ENCODE measurements around the gene CIC. TPM values are rescaled to one million over a fixed set of nuclear protein-coding genes. Genes with fewer than 3 reads are reported as not detected.

The CIC gene
- total RNA-seq, 1 experiment from 2014 or later = 67.9 TPM

- ChIA-PET CTCF (interaction anchor here (0.6 to 4.4 kb wide), 8 partner anchors 9 to 49 kb away, joined by 3 to 44 read pairs (median 4); no protein-coding TSS in a partner anchor), POLR2A (interaction anchor here (0.7 kb wide), 1 partner anchor 52 kb away, joined by 3 read pairs; no protein-coding TSS in a partner anchor)
- Mint-ChIP-seq H3K27me3 (ENCODE audit: insufficient read depth, unreplicated experiment) (no peaks in the 10 kb centered on the region), H3K27ac (ENCODE audit: low read depth, unreplicated experiment) (no peak overlapping the region), H3K36me3 (ENCODE audit: insufficient read depth, unreplicated experiment) (peaks cover 55% of the 10 kb centered on the region), H3K9me3 (ENCODE audit: unreplicated experiment) (no peaks in the 10 kb centered on the region), H3K4me1 (ENCODE audit: insufficient read depth, unreplicated experiment) (peaks cover 6% of the 10 kb centered on the region), H3K4me3 (ENCODE audit: unreplicated experiment) (no peak overlapping the region)
- no TSS peak for BruUV-seq (replicated peaks)
- DNase-seq (ENCODE audit: unreplicated experiment) = no peak
- no peak for TF ChIP-seq CTCF (IDR thresholded peaks at IDR 0.05; ENCODE audit: unreplicated experiment)
- intact Hi-C loops (cut with micrococcal nuclease) = loop anchor here (5.0 kb wide), 1 partner anchor 52 kb away; the partner anchor contains the start of gene GSK3A
Observed at GRCh38 chr19:42294471-42295137, 25.6 kb downstream of the CIC start.

GRCh38 chr19:42295342-42295741 lies 26.3 kb downstream of the CIC start:
- ChIA-PET CTCF (interaction anchor here (0.6 to 4.4 kb wide), 15 partner anchors 8 to 202 kb away, joined by 3 to 44 read pairs (median 4); partner anchors contain the start of gene ERF), POLR2A (interaction anchor here (0.7 kb wide), 2 partner anchors 48 to 52 kb away, joined by 3 read pairs; no protein-coding TSS in a partner anchor)
- H3K4me3 Mint-ChIP-seq (ENCODE audit: unreplicated experiment) = no peak overlapping the region
- no peaks in the 10 kb centered on the region for H3K9me3 Mint-ChIP-seq (ENCODE audit: unreplicated experiment)
- H3K27me3 Mint-ChIP-seq (ENCODE audit: insufficient read depth, unreplicated experiment) = no peaks in the 10 kb centered on the region
- peaks cover 6% of the 10 kb centered on the region for H3K4me1 Mint-ChIP-seq (ENCODE audit: insufficient read depth, unreplicated experiment)
- intact Hi-C loops (cut with micrococcal nuclease) = loop anchor here (5.0 kb wide), 1 partner anchor 53 kb away; the partner anchor contains the start of gene GSK3A
- H3K36me3 Mint-ChIP-seq (ENCODE audit: insufficient read depth, unreplicated experiment) = peaks cover 48% of the 10 kb centered on the region
- BruUV-seq (replicated peaks) = TSS peak; percentile 23
- no peak for TF ChIP-seq CTCF (IDR thresholded peaks at IDR 0.05; ENCODE audit: unreplicated experiment)
- H3K27ac Mint-ChIP-seq (ENCODE audit: low read depth, unreplicated experiment) = no peak overlapping the region
- no peak for DNase-seq (ENCODE audit: unreplicated experiment)

GRCh38 chr19:42295831-42296525 lies 26.9 kb downstream of the CIC start:
- H3K27ac Mint-ChIP-seq (ENCODE audit: low read depth, unreplicated experiment) = no peak overlapping the region
- peak; percentile 76 for DNase-seq (ENCODE audit: unreplicated experiment)
- H3K27me3 Mint-ChIP-seq (ENCODE audit: insufficient read depth, unreplicated experiment) = no peaks in the 10 kb centered on the region
- ChIA-PET CTCF (interaction anchor here (0.6 to 4.4 kb wide), 27 partner anchors 8 to 203 kb away, joined by 3 to 44 read pairs (median 4); partner anchors contain the start of genes ERF and POU2F2), POLR2A (interaction anchor here (0.7 to 1.8 kb wide), 4 partner anchors 13 to 1461 kb away, joined by 3 to 4 read pairs (median 3); no protein-coding TSS in a partner anchor)
- no peak overlapping the region for H3K4me3 Mint-ChIP-seq (ENCODE audit: unreplicated experiment)
- H3K9me3 Mint-ChIP-seq (ENCODE audit: unreplicated experiment) = no peaks in the 10 kb centered on the region
- peak; percentile 93 for TF ChIP-seq CTCF (IDR thresholded peaks at IDR 0.05; ENCODE audit: unreplicated experiment)
- BruUV-seq (replicated peaks) = no TSS peak
- H3K4me1 Mint-ChIP-seq (ENCODE audit: insufficient read depth, unreplicated experiment) = peaks cover 6% of the 10 kb centered on the region
- intact Hi-C loops (cut with micrococcal nuclease) = loop anchor here (1.0 to 5.0 kb wide), 2 partner anchors 54 to 163 kb away; partner anchors contain the start of gene GSK3A
- peaks cover 47% of the 10 kb centered on the region for H3K36me3 Mint-ChIP-seq (ENCODE audit: insufficient read depth, unreplicated experiment)

GRCh38 chr19:42297039-42297438 lies 28.0 kb downstream of the CIC start:
- no TSS peak for BruUV-seq (replicated peaks)
- no peak for TF ChIP-seq CTCF (IDR thresholded peaks at IDR 0.05; ENCODE audit: unreplicated experiment)
- no peak overlapping the region for H3K4me3 Mint-ChIP-seq (ENCODE audit: unreplicated experiment)
- intact Hi-C loops (cut with micrococcal nuclease) = loop anchor here (5.0 kb wide), 1 partner anchor 55 kb away; the partner anchor contains the start of gene GSK3A
- no peak for DNase-seq (ENCODE audit: unreplicated experiment)
- H3K36me3 Mint-ChIP-seq (ENCODE audit: insufficient read depth, unreplicated experiment) = peaks cover 37% of the 10 kb centered on the region
- H3K27me3 Mint-ChIP-seq (ENCODE audit: insufficient read depth, unreplicated experiment) = no peaks in the 10 kb centered on the region
- POLR2A ChIA-PET = interaction anchor here (0.6 to 1.8 kb wide), 4 partner anchors 8 to 1460 kb away, joined by 3 to 4 read pairs (median 4); no protein-coding TSS in a partner anchor
- H3K9me3 Mint-ChIP-seq (ENCODE audit: unreplicated experiment) = no peaks in the 10 kb centered on the region
- H3K27ac Mint-ChIP-seq (ENCODE audit: low read depth, unreplicated experiment) = no peak overlapping the region
- H3K4me1 Mint-ChIP-seq (ENCODE audit: insufficient read depth, unreplicated experiment) = no peaks in the 10 kb centered on the region
- CTCF ChIA-PET = interaction anchor here (0.8 to 4.4 kb wide), 14 partner anchors 9 to 177 kb away, joined by 4 to 44 read pairs (median 6); partner anchors contain the start of gene POU2F2
